KBM-7 (cell line): Measurements from ENCODE around the gene SMIM12.
"Not testable (repeated sequence)": the region's sequence is repeated elsewhere in the genome, so short reads cannot be mapped to it uniquely, and the experiment has no call there.

Experiments
- DNase-seq: peaks from one replicate; pipeline ENCODE4 v3.0.0-alpha.2; 2015
- in situ Hi-C: fragments of 300-500 bp; cut with MboI; formaldehyde crosslinking; loops from 2 replicates; pipeline ENCODE4 v1.14.3; 2020; ENCODE audit warnings: low sequenced_read_pairs, low pct_unique_long_range_greater_than_20kb, mixed read lengths

The SMIM12 gene

GRCh38 chr1:34846265-34846664 is 13.3 kb downstream of the SMIM12 start:
- in situ Hi-C loops: no loop called here

GRCh38 chr1:34845131-34845901 is 14.2 kb downstream of the SMIM12 start:
- no peak for DNase-seq
- in situ Hi-C loops: no loop called here

More at GRCh38 chr1:34846265-34846664, 13.3 kb downstream of the SMIM12 start:
- DNase-seq: no peak

- DNase-seq: no peak
- in situ Hi-C loops: no loop called here
Observed at GRCh38 chr1:34844252-34844634, 15.3 kb downstream of the SMIM12 start.

GRCh38 chr1:34843392-34844251 is 15.9 kb downstream of the SMIM12 start:
- in situ Hi-C loops: no loop called here
- no peak for DNase-seq

GRCh38 chr1:34842952-34843371 is 16.6 kb downstream of the SMIM12 start:
- DNase-seq: no peak
- in situ Hi-C loops: no loop called here

GRCh38 chr1:34842073-34842472 is 17.5 kb downstream of the SMIM12 start:
- DNase-seq: no peak
- in situ Hi-C loops: no loop called here

- DNase-seq: no peak
- in situ Hi-C loops: no loop called here
Observed at GRCh38 chr1:34840426-34840825, 19.1 kb downstream of the SMIM12 start.

GRCh38 chr1:34839526-34840305 is 19.8 kb downstream of the SMIM12 start:
- DNase-seq: no peak
- in situ Hi-C loops: no loop called here

- no peak for DNase-seq
- in situ Hi-C loops: no loop called here
Observed at GRCh38 chr1:34833711-34834110, 25.8 kb downstream of the SMIM12 start.

GRCh38 chr1:34831721-34832246 is 27.8 kb downstream of the SMIM12 start:
- DNase-seq: no peak
- in situ Hi-C loops: no loop called here

GRCh38 chr1:34829250-34829649 is 30.3 kb downstream of the SMIM12 start:
- in situ Hi-C loops: no loop called here
- no peak for DNase-seq

GRCh38 chr1:34828611-34829010 is 30.9 kb downstream of the SMIM12 start:
- no peak for DNase-seq
- in situ Hi-C loops: no loop called here

- no peak for DNase-seq
- in situ Hi-C loops: no loop called here
Observed at GRCh38 chr1:34827341-34827941, 32.1 kb downstream of the SMIM12 start.

GRCh38 chr1:34825455-34826091 is 34.0 kb downstream of the SMIM12 start:
- in situ Hi-C loops: no loop called here
- no peak for DNase-seq

GRCh38 chr1:34824817-34825454 is 34.6 kb downstream of the SMIM12 start:
- in situ Hi-C loops: no loop called here
- no peak for DNase-seq

- in situ Hi-C loops: no loop called here
- no peak for DNase-seq
Observed at GRCh38 chr1:34822202-34822601, 37.3 kb downstream of the SMIM12 start.

GRCh38 chr1:34818862-34819261 is 40.7 kb downstream of the SMIM12 start:
- in situ Hi-C loops: not testable (repeated sequence)

GRCh38 chr1:34816778-34817177 is 42.8 kb downstream of the SMIM12 start:
- no peak for DNase-seq
- in situ Hi-C loops: no loop called here

More at GRCh38 chr1:34818862-34819261, 40.7 kb downstream of the SMIM12 start:
- not testable (repeated sequence) for DNase-seq
